ENCODE results near the gene RYR2. TPM values are rescaled to one million over a fixed set of nuclear protein-coding genes. Genes with fewer than 3 reads are reported as not detected.

The RYR2 gene
- total RNA-seq, 2 experiments from 2014 or later, result 0.05 to 0.08 TPM

DNA sequence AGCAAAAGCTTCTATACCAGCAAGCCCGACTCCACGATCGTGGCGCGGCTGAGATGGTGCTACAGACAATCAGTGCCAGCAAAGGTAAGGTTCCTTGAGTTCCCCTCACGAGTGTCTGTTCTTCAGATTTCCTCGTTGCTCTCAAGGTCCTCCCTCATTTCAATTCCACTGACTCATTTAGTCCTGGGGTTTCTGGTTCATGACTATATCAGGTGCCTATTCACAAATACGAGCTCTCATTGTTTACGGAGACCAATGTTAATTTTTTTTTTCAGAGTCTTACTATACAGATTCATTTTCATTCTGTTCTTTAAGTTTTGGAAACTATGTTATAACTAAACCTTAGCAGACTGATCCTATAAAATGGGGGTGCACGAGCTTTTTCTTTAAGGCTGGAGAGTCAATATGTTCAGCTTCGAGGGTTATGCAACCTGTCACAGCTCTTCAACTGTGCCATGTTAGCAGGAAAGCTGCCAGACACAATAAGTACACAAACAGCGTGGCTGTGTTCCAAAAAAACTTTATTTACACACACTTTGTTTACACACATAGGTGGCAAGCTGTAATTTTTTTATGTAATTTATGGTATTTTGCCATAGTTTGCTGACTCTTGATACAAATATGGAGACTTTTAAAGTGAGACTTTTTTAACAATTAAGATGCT lies 714.5 kb downstream of the RYR2 start:
- DNase-seq, result no peak
- Mint-ChIP-seq H3K4me1 (peaks cover 3% of the 10 kb centered on the region), H3K4me3 (no peak overlapping the region), H3K9me3 (no peaks in the 10 kb centered on the region), H3K27me3 (no peaks in the 10 kb centered on the region), H3K36me3 (ENCODE audit: low read depth) (no peaks in the 10 kb centered on the region), H3K27ac (no peak overlapping the region)
- ChIA-PET POLR2A (no interaction called here), CTCF (interaction anchor here (0.9 kb wide), 1 partner anchor 51 kb away, joined by 3 read pairs; no protein-coding TSS in a partner anchor)

- DNase-seq, result no peak
- Mint-ChIP-seq H3K36me3 (ENCODE audit: low read depth) (no peaks in the 10 kb centered on the region), H3K27ac (no peak overlapping the region), H3K27me3 (no peaks in the 10 kb centered on the region), H3K4me3 (no peak overlapping the region), H3K9me3 (no peaks in the 10 kb centered on the region), H3K4me1 (peaks cover 3% of the 10 kb centered on the region)
- ChIA-PET POLR2A (no interaction called here), CTCF (no interaction called here)
Measured at GRCh38 chr1:237759377-237759776, 717.4 kb downstream of the RYR2 start.

DNA sequence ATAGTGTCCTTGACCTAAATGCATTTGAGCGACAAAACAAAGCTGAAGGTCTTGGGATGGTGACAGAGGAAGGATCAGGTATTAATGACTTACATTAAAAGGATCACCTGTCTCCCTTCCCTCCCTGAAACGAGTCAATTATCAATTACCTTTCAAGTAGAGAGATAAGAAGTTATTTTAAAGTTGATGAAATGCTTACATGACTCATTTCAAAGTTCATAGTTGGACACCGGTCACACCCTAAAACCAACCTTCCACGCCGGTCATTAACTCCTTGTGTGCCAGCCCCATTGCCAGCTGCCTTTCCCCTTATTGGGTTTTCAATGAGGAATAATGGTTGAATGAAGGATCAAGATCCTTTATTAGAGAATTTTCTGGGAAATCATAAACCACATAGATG lies 719.0 kb downstream of the RYR2 start:
- CTCF ChIA-PET, result interaction anchor here (0.7 kb wide), 2 partner anchors 529 to 1361 kb away, joined by 3 to 4 read pairs; no protein-coding TSS in a partner anchor
- H3K27me3 Mint-ChIP-seq, result no peaks in the 10 kb centered on the region
- no peaks in the 10 kb centered on the region for H3K4me1 Mint-ChIP-seq
- no peaks in the 10 kb centered on the region for H3K9me3 Mint-ChIP-seq
- POLR2A ChIA-PET, result no interaction called here
- H3K36me3 Mint-ChIP-seq (ENCODE audit: low read depth), result no peaks in the 10 kb centered on the region
- no peak overlapping the region for H3K27ac Mint-ChIP-seq
- no peak for DNase-seq
- H3K4me3 Mint-ChIP-seq, result no peak overlapping the region

- Mint-ChIP-seq H3K9me3 (no peaks in the 10 kb centered on the region), H3K27me3 (no peaks in the 10 kb centered on the region), H3K27ac (no peak overlapping the region), H3K4me3 (no peak overlapping the region), H3K36me3 (ENCODE audit: low read depth) (no peaks in the 10 kb centered on the region), H3K4me1 (no peaks in the 10 kb centered on the region)
- no peak for DNase-seq
- ChIA-PET CTCF (no interaction called here), POLR2A (no interaction called here)
Measured at GRCh38 chr1:237763137-237763536, 721.2 kb downstream of the RYR2 start.

- no peaks in the 10 kb centered on the region for H3K27me3 Mint-ChIP-seq
- H3K9me3 Mint-ChIP-seq, result no peaks in the 10 kb centered on the region
- POLR2A ChIA-PET, result no interaction called here
- no peak overlapping the region for H3K4me3 Mint-ChIP-seq
- CTCF ChIA-PET, result no interaction called here
- DNase-seq, result no peak
- no peaks in the 10 kb centered on the region for H3K4me1 Mint-ChIP-seq
- H3K36me3 Mint-ChIP-seq (ENCODE audit: low read depth), result no peaks in the 10 kb centered on the region
- H3K27ac Mint-ChIP-seq, result no peak overlapping the region
Measured at GRCh38 chr1:237763751-237764150, 721.8 kb downstream of the RYR2 start.

- no peaks in the 10 kb centered on the region for H3K9me3 Mint-ChIP-seq
- no peaks in the 10 kb centered on the region for H3K36me3 Mint-ChIP-seq (ENCODE audit: low read depth)
- CTCF ChIA-PET, result no interaction called here
- H3K27me3 Mint-ChIP-seq, result no peaks in the 10 kb centered on the region
- POLR2A ChIA-PET, result no interaction called here
- no peak for DNase-seq
- peaks cover 2% of the 10 kb centered on the region for H3K4me1 Mint-ChIP-seq
- H3K27ac Mint-ChIP-seq, result no peak overlapping the region
- no peak overlapping the region for H3K4me3 Mint-ChIP-seq
Measured at GRCh38 chr1:237769916-237770315, 727.9 kb downstream of the RYR2 start.

GRCh38 chr1:237772009-237772408 lies 730.0 kb downstream of the RYR2 start:
- Mint-ChIP-seq H3K27ac (no peak overlapping the region), H3K9me3 (no peaks in the 10 kb centered on the region), H3K4me3 (no peak overlapping the region), H3K4me1 (peaks cover 2% of the 10 kb centered on the region), H3K36me3 (ENCODE audit: low read depth) (no peaks in the 10 kb centered on the region), H3K27me3 (no peaks in the 10 kb centered on the region)
- DNase-seq, result no peak
- POLR2A ChIA-PET, result no interaction called here
- CTCF ChIA-PET, result no interaction called here

- no peaks in the 10 kb centered on the region for H3K27me3 Mint-ChIP-seq
- CTCF ChIA-PET, result no interaction called here
- no peaks in the 10 kb centered on the region for H3K9me3 Mint-ChIP-seq
- no peak overlapping the region for H3K4me3 Mint-ChIP-seq
- H3K36me3 Mint-ChIP-seq (ENCODE audit: low read depth), result no peaks in the 10 kb centered on the region
- H3K27ac Mint-ChIP-seq, result no peak overlapping the region
- POLR2A ChIA-PET, result no interaction called here
- no peak for DNase-seq
- peaks cover 2% of the 10 kb centered on the region for H3K4me1 Mint-ChIP-seq
Measured at GRCh38 chr1:237774246-237774645, 732.3 kb downstream of the RYR2 start.

DNA sequence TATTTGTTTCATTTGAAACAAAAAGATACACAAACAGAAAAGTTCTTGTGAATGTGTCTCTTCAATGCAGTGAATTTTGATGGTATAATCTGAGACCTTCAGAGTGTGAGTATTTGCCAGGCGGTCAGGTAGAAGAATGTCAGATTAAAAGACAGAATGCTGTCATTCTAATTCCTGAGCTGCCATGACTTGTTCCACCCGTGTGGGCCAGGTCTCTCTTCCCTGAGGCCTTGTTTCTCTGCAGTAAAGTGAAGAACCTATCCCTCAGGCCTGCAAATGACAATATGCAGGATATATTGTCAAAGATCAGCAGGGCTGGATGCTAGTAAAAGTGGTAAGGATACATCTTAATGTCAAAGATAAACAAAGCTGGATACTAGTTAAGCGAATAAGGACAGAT lies 737.4 kb downstream of the RYR2 start:
- Mint-ChIP-seq H3K9me3 (no peaks in the 10 kb centered on the region), H3K27me3 (no peaks in the 10 kb centered on the region), H3K4me1 (no peaks in the 10 kb centered on the region), H3K27ac (no peak overlapping the region), H3K36me3 (ENCODE audit: low read depth) (no peaks in the 10 kb centered on the region), H3K4me3 (no peak overlapping the region)
- POLR2A ChIA-PET, result no interaction called here
- CTCF ChIA-PET, result no interaction called here
- no peak for DNase-seq

DNA sequence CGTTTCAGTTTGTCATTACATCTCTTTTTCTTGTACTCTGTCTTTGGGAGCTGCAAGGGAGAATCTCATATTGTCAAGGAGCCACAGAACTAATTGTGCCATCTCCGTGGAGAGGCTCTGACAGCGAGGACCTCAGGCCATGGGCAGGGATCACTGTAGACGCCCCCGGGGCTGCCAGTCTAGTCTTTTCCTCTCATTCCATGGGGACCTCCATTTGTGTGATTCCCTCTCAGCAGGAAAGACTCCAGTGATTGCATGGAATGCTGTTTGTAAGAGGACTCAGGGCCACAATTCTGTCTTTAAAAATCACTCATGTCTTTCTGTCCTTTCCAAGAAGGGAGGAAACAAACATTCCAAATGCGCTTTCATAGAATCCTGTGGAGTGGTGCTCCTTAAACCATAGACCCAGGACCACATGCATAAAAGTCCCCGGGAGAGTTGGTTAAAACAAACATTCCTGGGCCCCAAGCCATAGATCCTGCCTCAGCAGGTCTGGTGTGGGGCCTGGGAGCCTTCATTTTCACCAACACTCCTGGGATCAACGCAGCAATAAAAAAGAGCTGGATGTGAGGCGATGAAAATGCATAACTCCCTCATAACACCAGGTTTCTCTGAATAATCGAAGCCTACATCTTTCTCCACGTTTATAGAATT lies 744.2 kb downstream of the RYR2 start:
- Mint-ChIP-seq H3K9me3 (no peaks in the 10 kb centered on the region), H3K36me3 (ENCODE audit: low read depth) (no peaks in the 10 kb centered on the region), H3K4me1 (no peaks in the 10 kb centered on the region), H3K27me3 (no peaks in the 10 kb centered on the region), H3K27ac (no peak overlapping the region), H3K4me3 (no peak overlapping the region)
- POLR2A ChIA-PET, result no interaction called here
- DNase-seq, result no peak
- CTCF ChIA-PET, result no interaction called here

DNA sequence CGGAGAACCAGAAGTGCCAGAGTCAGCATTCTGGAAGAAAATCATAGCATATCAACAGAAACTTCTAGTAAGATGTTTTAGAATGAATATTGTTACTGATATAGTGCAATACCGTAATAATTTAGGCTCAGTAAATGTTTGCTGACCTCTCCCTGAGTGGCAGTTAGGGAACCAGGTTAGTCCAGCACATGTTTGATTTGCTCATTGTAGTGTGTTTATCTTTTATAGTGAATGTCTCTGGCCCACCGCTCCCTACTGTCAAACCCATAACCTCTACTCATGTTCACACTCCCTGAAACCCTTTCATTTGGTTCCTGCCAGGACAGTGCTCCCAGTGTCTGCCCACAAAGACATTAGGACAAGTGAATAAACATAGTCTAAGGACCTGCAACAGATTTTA lies 746.1 kb downstream of the RYR2 start:
- Mint-ChIP-seq H3K4me1 (no peaks in the 10 kb centered on the region), H3K36me3 (ENCODE audit: low read depth) (no peaks in the 10 kb centered on the region), H3K27ac (no peak overlapping the region), H3K27me3 (no peaks in the 10 kb centered on the region), H3K9me3 (no peaks in the 10 kb centered on the region), H3K4me3 (no peak overlapping the region)
- no peak for DNase-seq
- ChIA-PET POLR2A (no interaction called here), CTCF (interaction anchor here (3.3 kb wide), 1 partner anchor 12 kb away, joined by 7 read pairs; no protein-coding TSS in a partner anchor)

GRCh38 chr1:237789619-237790018 lies 747.6 kb downstream of the RYR2 start:
- CTCF ChIA-PET, result interaction anchor here (1.2 to 3.3 kb wide), 2 partner anchors 10 to 18 kb away, joined by 3 to 7 read pairs; no protein-coding TSS in a partner anchor
- Mint-ChIP-seq H3K9me3 (no peaks in the 10 kb centered on the region), H3K27ac (no peak overlapping the region), H3K27me3 (no peaks in the 10 kb centered on the region), H3K4me3 (no peak overlapping the region), H3K36me3 (ENCODE audit: low read depth) (no peaks in the 10 kb centered on the region), H3K4me1 (no peaks in the 10 kb centered on the region)
- POLR2A ChIA-PET, result no interaction called here
- DNase-seq, result no peak

- H3K27ac Mint-ChIP-seq, result no peak overlapping the region
- no peak overlapping the region for H3K4me3 Mint-ChIP-seq
- no peak for DNase-seq
- ChIA-PET POLR2A (no interaction called here), CTCF (interaction anchor here (1.3 to 1.9 kb wide), 2 partner anchors 16 to 18 kb away, joined by 3 to 9 read pairs; no protein-coding TSS in a partner anchor)
- no peaks in the 10 kb centered on the region for H3K27me3 Mint-ChIP-seq
- no peaks in the 10 kb centered on the region for H3K36me3 Mint-ChIP-seq (ENCODE audit: low read depth)
- H3K9me3 Mint-ChIP-seq, result no peaks in the 10 kb centered on the region
- no peaks in the 10 kb centered on the region for H3K4me1 Mint-ChIP-seq
Measured at GRCh38 chr1:237791592-237791991, 749.6 kb downstream of the RYR2 start.

DNA sequence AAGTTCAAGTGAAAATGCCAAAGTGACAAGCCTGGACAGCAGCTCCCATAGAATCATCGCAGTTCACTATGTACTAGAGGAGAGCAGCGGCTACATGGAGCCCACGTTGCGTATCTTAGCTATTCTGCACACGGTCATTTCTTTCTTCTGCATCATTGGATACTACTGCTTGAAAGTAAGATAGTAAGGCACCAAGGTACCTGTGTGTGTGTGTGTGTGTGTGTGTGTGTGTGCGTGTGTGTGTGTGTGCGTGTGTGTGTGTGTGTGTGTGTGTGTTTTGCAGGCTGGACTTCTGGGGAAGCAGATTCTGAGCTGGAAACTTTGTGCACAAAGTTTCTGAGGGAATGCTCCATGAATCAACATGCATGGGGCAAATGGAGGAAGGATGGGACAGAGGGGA lies 750.2 kb downstream of the RYR2 start:
- H3K4me3 Mint-ChIP-seq, result no peak overlapping the region
- no peak overlapping the region for H3K27ac Mint-ChIP-seq
- no peaks in the 10 kb centered on the region for H3K4me1 Mint-ChIP-seq
- ChIA-PET CTCF (interaction anchor here (1.3 to 1.9 kb wide), 2 partner anchors 15 to 18 kb away, joined by 3 to 9 read pairs; no protein-coding TSS in a partner anchor), POLR2A (no interaction called here)
- no peaks in the 10 kb centered on the region for H3K36me3 Mint-ChIP-seq (ENCODE audit: low read depth)
- no peaks in the 10 kb centered on the region for H3K27me3 Mint-ChIP-seq
- no peak for DNase-seq
- H3K9me3 Mint-ChIP-seq, result no peaks in the 10 kb centered on the region

Data from activated CD4-positive, alpha-beta memory T cell treated with anti-CD3 and anti-CD28 coated beads, Interleukin-2, amount 10 ng/mL, durations not matched to agents 7 days and 5 days (primary cell).